Measurements from ENCODE around the gene TNF. TPM values are rescaled to one million over a fixed set of nuclear protein-coding genes. Genes with fewer than 3 reads are reported as not detected.

TNF gene
- total RNA-seq, 1 experiment from 2014 or later = 0.31 TPM

GRCh38 chr6:31576897-31577578, 1.7 kb downstream of the TNF start:
- ATAC-seq = no peak
- Mint-ChIP-seq H3K4me1 (peaks cover 42% of the 10 kb centered on the region), H3K27me3 (ENCODE audit: low read depth) (peaks cover 55% of the 10 kb centered on the region), H3K27ac (no peak overlapping the region), H3K9me3 (no peaks in the 10 kb centered on the region), H3K36me3 (no peaks in the 10 kb centered on the region), H3K4me3 (no peak overlapping the region)
- POLR2A ChIA-PET = interaction anchor here (0.5 kb wide), 1 partner anchor 158 kb away, joined by 3 read pairs; no protein-coding TSS in a partner anchor
- no peak for DNase-seq (ENCODE audit: low spot score)
- TF ChIP-seq MXD4 (CRISPR knock-in tag; IDR thresholded peaks at IDR 0.05; ENCODE audit: borderline replicate concordance) = no peak
- TF ChIP-seq ZNF425 (CRISPR knock-in tag; conservative IDR thresholded peaks at IDR 0.05) = no peak
- TF ChIP-seq, protein P1, sequence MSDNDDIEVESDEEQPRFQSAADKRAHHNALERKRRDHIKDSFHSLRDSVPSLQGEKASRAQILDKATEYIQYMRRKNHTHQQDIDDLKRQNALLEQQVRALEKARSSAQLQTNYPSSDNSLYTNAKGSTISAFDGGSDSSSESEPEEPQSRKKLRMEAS (CRISPR knock-in tag; IDR thresholded peaks at IDR 0.05) = no peak
- TF ChIP-seq SMAD4 (CRISPR knock-in tag; IDR thresholded peaks at IDR 0.05) = no peak
- no peak for TF ChIP-seq KAT7 (CRISPR knock-in tag; IDR thresholded peaks at IDR 0.05; ENCODE audit: borderline replicate concordance)
- no peak for TF ChIP-seq ATF3 (CRISPR knock-in tag; conservative IDR thresholded peaks at IDR 0.05)
- TF ChIP-seq ARID4B (CRISPR knock-in tag; IDR thresholded peaks at IDR 0.05; ENCODE audit: borderline replicate concordance) = no peak
- TF ChIP-seq IRF2 (CRISPR knock-in tag; IDR thresholded peaks at IDR 0.05; ENCODE audit: borderline replicate concordance, low read depth) = no peak
- no peak for TF ChIP-seq ZNF671 (CRISPR knock-in tag; IDR thresholded peaks at IDR 0.05)
- CTCF ChIA-PET = interaction anchor here (0.7 to 15.1 kb wide), 5 partner anchors 9 to 31 kb away, joined by 4 to 293 read pairs (median 4); partner anchors contain the start of genes ATP6V1G2, LST1, NCR3 and NFKBIL1

- no peak for ATAC-seq
- H3K9me3 Mint-ChIP-seq = no peaks in the 10 kb centered on the region
- POLR2A ChIA-PET = no interaction called here
- CTCF ChIA-PET = interaction anchor here (1.5 to 15.1 kb wide), 3 partner anchors 20 to 31 kb away, joined by 6 to 293 read pairs (median 13); partner anchors contain the start of genes ATP6V1G2 and NCR3
- H3K27ac Mint-ChIP-seq = no peak overlapping the region
- H3K36me3 Mint-ChIP-seq = no peaks in the 10 kb centered on the region
- H3K4me1 Mint-ChIP-seq = peaks cover 46% of the 10 kb centered on the region
- TF ChIP-seq NR1H2 (CRISPR knock-in tag; IDR thresholded peaks at IDR 0.05) = no peak
- TF ChIP-seq ZNF263 (CRISPR knock-in tag; IDR thresholded peaks at IDR 0.05; ENCODE audit: low read depth) = no peak
- TF ChIP-seq, protein P2, sequence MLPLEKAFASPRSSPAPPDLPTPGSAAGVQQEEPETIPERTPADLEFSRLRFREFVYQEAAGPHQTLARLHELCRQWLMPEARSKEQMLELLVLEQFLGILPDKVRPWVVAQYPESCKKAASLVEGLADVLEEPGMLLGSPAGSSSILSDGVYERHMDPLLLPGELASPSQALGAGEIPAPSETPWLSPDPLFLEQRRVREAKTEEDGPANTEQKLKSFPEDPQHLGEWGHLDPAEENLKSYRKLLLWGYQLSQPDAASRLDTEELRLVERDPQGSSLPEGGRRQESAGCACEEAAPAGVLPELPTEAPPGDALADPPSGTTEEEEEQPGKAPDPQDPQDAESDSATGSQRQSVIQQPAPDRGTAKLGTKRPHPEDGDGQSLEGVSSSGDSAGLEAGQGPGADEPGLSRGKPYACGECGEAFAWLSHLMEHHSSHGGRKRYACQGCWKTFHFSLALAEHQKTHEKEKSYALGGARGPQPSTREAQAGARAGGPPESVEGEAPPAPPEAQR (CRISPR knock-in tag; IDR thresholded peaks at IDR 0.05) = no peak
- TF ChIP-seq ATF1 (CRISPR knock-in tag; IDR thresholded peaks at IDR 0.05) = no peak
- TF ChIP-seq, protein P3, sequence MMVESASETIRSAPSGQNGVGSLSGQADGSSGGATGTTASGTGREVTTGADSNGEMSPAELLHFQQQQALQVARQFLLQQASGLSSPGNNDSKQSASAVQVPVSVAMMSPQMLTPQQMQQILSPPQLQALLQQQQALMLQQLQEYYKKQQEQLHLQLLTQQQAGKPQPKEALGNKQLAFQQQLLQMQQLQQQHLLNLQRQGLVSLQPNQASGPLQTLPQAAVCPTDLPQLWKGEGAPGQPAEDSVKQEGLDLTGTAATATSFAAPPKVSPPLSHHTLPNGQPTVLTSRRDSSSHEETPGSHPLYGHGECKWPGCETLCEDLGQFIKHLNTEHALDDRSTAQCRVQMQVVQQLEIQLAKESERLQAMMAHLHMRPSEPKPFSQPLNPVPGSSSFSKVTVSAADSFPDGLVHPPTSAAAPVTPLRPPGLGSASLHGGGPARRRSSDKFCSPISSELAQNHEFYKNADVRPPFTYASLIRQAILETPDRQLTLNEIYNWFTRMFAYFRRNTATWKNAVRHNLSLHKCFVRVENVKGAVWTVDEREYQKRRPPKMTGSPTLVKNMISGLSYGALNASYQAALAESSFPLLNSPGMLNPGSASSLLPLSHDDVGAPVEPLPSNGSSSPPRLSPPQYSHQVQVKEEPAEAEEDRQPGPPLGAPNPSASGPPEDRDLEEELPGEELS (CRISPR knock-in tag; IDR thresholded peaks at IDR 0.05) = no peak
- TF ChIP-seq JUN (CRISPR knock-in tag; IDR thresholded peaks at IDR 0.05) = no peak
- TF ChIP-seq RELA (CRISPR knock-in tag; IDR thresholded peaks at IDR 0.05; ENCODE audit: borderline replicate concordance) = no peak
- TF ChIP-seq SMAD3 (CRISPR knock-in tag; IDR thresholded peaks at IDR 0.05; ENCODE audit: borderline replicate concordance) = no peak
- no peak for TF ChIP-seq HMGXB4 (CRISPR knock-in tag; IDR thresholded peaks at IDR 0.05)
- no peak for TF ChIP-seq TEAD4 (CRISPR knock-in tag; IDR thresholded peaks at IDR 0.05)
- peaks cover 60% of the 10 kb centered on the region for H3K27me3 Mint-ChIP-seq (ENCODE audit: low read depth)
- H3K4me3 Mint-ChIP-seq = no peak overlapping the region
- DNase-seq (ENCODE audit: low spot score) = no peak
Observed at GRCh38 chr6:31577579-31577966, 2.2 kb downstream of the TNF start.
